ENCODE data around the gene ZACN. TPM values are rescaled to one million over a fixed set of nuclear protein-coding genes. Genes with fewer than 3 reads are reported as not detected.

ZACN gene
- total RNA-seq: under 1 TPM; 0.69 to 0.98 TPM
- polyA plus RNA-seq (2013, experiment 1 of 2): 10.6 TPM
- polyA plus RNA-seq (2013, experiment 2 of 2): 12.6 TPM
- 0 to 9.6 (median 0.68) reads per million in 172 experiments for total RNA-seq

DNA sequence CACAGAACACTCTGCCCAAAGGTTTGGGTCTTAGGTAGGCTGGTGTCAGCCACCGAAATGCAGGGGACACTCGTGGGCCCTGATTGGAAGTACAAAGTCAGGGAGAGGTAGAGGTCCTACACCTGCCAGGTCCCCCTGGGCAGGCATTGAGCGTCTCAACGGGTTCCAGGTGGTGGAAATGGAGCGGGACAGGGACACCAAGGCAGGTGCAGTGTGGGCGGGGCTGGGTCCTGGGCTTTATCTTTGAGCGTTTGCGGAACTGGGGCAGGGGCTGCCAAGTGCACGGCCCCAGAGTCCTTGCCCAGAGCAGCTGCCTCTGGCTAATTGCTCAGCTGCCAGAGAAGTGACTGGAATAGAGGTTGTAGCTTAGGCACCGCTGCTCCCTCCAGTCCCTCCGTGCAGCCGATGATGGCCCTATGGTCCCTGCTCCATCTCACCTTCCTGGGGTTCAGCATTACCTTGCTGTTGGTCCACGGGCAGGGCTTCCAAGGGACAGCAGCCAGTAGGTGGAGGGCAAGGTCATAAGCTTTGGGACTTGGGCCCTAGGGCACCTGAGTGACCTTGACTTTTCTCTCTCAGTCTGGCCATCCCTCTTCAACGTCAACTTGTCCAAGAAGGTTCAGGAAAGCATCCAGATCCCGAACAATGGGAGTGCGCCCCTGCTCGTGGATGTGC lies at the start of gene ZACN:
ZACN (plus strand) TSS at position 323 of the 675 bp plus-strand sequence; CDS start at position 406, 83 bp downstream.
- Histone ChIP-seq H3K9me3 (ENCODE audit: control insufficient read depth in 1 of 2, insufficient read depth in 1 of 2, low read length in 2 of 2) (peaks cover 0 to 20% of the 10 kb centered on the region in 2 experiments), H3K4me3 (ENCODE audit: low read length) (no peak within 1 kb of the TSS), H3K27me3 (ENCODE audit: control insufficient read depth in 1 of 2, insufficient read depth in 2 of 2, low read length in 2 of 2) (peaks cover 29% of the 10 kb centered on the region in 2 experiments), H3K27ac (ENCODE audit: low read depth in 1 of 2, low read length in 2 of 2) (no peak within 1 kb of the TSS), H3K36me3 (ENCODE audit: insufficient read depth, low read length) (peaks cover 17% of the 10 kb centered on the region), H3K4me1 (ENCODE audit: insufficient read depth, low read length) (peaks cover 60% of the 10 kb centered on the region)
- Mint-ChIP-seq H3K27me3 (peaks cover 35% of the 10 kb centered on the region), H3K9me3 (no peaks in the 10 kb centered on the region), H3K4me3 (peak within 1 kb of the TSS; percentile 66), H3K27ac (peak within 1 kb of the TSS; percentile 58), H3K36me3 (ENCODE audit: low read depth) (peaks cover under 1% of the 10 kb centered on the region), H3K4me1 (ENCODE audit: low read depth) (peaks cover 48% of the 10 kb centered on the region)
- DNase-seq: no peak
- intact Hi-C loops (cut with DNase I, micrococcal nuclease): no loop called here
- ChIA-PET CTCF (interaction anchor here (0.7 to 1.6 kb wide), 4 partner anchors 22 to 201 kb away, joined by 3 to 4 read pairs (median 3); no protein-coding TSS in a partner anchor), POLR2A (interaction anchor here (1.5 to 1.9 kb wide), 2 partner anchors 12 to 15 kb away, joined by 4 to 13 read pairs; no protein-coding TSS in a partner anchor)
- no peak for ATAC-seq (ENCODE audit: poor library complexity)
- TF ChIP-seq, protein P1, sequence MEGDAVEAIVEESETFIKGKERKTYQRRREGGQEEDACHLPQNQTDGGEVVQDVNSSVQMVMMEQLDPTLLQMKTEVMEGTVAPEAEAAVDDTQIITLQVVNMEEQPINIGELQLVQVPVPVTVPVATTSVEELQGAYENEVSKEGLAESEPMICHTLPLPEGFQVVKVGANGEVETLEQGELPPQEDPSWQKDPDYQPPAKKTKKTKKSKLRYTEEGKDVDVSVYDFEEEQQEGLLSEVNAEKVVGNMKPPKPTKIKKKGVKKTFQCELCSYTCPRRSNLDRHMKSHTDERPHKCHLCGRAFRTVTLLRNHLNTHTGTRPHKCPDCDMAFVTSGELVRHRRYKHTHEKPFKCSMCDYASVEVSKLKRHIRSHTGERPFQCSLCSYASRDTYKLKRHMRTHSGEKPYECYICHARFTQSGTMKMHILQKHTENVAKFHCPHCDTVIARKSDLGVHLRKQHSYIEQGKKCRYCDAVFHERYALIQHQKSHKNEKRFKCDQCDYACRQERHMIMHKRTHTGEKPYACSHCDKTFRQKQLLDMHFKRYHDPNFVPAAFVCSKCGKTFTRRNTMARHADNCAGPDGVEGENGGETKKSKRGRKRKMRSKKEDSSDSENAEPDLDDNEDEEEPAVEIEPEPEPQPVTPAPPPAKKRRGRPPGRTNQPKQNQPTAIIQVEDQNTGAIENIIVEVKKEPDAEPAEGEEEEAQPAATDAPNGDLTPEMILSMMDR (IDR thresholded peaks at IDR 0.05): no peak

DNA sequence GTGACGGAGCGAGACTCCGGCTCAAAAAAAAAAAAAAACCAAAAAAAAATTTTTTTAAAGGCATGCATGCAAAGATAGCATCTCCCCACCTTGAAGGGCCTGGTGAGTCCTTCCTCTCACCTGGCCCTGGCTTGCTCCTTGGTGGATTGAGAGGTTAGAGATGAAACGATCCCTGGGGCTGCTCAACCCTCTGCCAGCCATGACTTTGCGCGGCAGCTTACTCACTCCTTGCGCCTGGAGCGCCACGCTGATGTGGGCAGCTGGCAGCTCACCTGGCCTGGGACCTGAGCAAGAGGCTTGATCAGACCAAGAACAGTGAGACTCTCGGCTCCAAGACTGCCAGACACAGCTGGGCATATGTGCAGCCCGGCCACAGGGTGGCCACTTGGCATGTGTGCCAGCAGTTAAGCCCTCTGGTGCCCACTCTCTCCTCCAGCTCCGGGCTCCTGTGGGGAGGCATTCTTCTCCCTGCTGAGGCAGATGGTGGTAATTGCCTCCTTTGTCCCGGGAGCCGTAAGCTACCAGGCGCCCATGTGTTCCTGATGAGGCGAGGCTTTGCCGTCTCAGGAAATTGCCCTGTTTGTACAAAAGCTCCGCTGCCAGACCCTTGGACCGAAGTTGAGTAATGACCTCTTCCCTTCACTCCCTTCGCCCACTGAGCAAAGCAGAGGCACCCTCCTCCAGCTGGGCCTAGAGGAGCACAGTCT lies 46.8 kb upstream of the ZACN start:
- intact Hi-C loops (cut with DNase I, micrococcal nuclease): no loop called here
- Histone ChIP-seq H3K36me3 (ENCODE audit: insufficient read depth, low read length) (no peaks in the 10 kb centered on the region), H3K27me3 (ENCODE audit: control insufficient read depth in 1 of 2, insufficient read depth in 2 of 2, low read length in 2 of 2) (no peaks in the 10 kb centered on the region), H3K9me3 (ENCODE audit: control insufficient read depth in 1 of 2, insufficient read depth in 1 of 2, low read length in 2 of 2) (no peaks in the 10 kb centered on the region), H3K4me3 (ENCODE audit: low read length) (no peak overlapping the region), H3K4me1 (ENCODE audit: insufficient read depth, low read length) (peaks cover 25% of the 10 kb centered on the region), H3K27ac (ENCODE audit: low read depth in 1 of 2, low read length in 2 of 2) (no peak overlapping the region)
- POLR2A ChIA-PET: no interaction called here
- H3K27me3 Mint-ChIP-seq: no peaks in the 10 kb centered on the region
- DNase-seq (no peak), ATAC-seq (ENCODE audit: poor library complexity) (no peak)
- H3K27ac Mint-ChIP-seq: no peak overlapping the region
- no peaks in the 10 kb centered on the region for H3K36me3 Mint-ChIP-seq (ENCODE audit: low read depth)
- no peaks in the 10 kb centered on the region for H3K9me3 Mint-ChIP-seq
- H3K4me1 Mint-ChIP-seq (ENCODE audit: low read depth): peaks cover 16% of the 10 kb centered on the region
- CTCF ChIA-PET: no interaction called here
- no peak overlapping the region for H3K4me3 Mint-ChIP-seq
- TF ChIP-seq, protein P1 (IDR thresholded peaks at IDR 0.05): no peak

DNA sequence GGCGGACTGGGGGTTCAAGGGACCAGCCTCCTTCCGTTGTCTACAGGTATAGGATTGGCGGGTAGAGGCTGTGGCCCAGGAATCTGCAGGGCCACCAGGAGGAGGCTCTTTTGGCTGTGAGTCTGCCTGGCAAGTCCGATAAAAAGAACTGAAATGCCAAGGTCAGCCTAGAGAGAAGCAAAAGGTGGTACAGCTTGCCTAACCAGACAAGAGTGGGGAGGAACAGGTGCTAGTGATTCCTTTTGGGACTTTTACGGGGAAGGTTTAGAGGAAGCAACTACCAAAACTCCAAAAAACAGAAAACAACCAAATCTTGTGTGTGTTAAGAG lies 46.2 kb upstream of the ZACN start:
- TF ChIP-seq, protein P1 (IDR thresholded peaks at IDR 0.05): no peak
- POLR2A ChIA-PET: no interaction called here
- no peaks in the 10 kb centered on the region for H3K9me3 ChIP-seq (ENCODE audit: control insufficient read depth in 1 of 2, insufficient read depth in 1 of 2, low read length in 2 of 2)
- Mint-ChIP-seq H3K4me1 (ENCODE audit: low read depth) (peaks cover 16% of the 10 kb centered on the region), H3K27ac (no peak overlapping the region), H3K36me3 (ENCODE audit: low read depth) (peaks cover under 1% of the 10 kb centered on the region), H3K9me3 (no peaks in the 10 kb centered on the region), H3K27me3 (no peaks in the 10 kb centered on the region), H3K4me3 (no peak overlapping the region)
- intact Hi-C loops (cut with DNase I, micrococcal nuclease): no loop called here
- no peak for DNase-seq
- H3K27ac ChIP-seq (ENCODE audit: low read depth in 1 of 2, low read length in 2 of 2): no peak overlapping the region
- CTCF ChIA-PET: no interaction called here
- ATAC-seq (ENCODE audit: poor library complexity): no peak
- no peaks in the 10 kb centered on the region for H3K36me3 ChIP-seq (ENCODE audit: insufficient read depth, low read length)
- H3K4me3 ChIP-seq (ENCODE audit: low read length): no peak overlapping the region
- peaks cover 25% of the 10 kb centered on the region for H3K4me1 ChIP-seq (ENCODE audit: insufficient read depth, low read length)
- no peaks in the 10 kb centered on the region for H3K27me3 ChIP-seq (ENCODE audit: control insufficient read depth in 1 of 2, insufficient read depth in 2 of 2, low read length in 2 of 2)

All from CD4-positive, alpha-beta T cell (primary cell).